ENCODE results near the gene PLXNB1.

PLXNB1 gene

DNA sequence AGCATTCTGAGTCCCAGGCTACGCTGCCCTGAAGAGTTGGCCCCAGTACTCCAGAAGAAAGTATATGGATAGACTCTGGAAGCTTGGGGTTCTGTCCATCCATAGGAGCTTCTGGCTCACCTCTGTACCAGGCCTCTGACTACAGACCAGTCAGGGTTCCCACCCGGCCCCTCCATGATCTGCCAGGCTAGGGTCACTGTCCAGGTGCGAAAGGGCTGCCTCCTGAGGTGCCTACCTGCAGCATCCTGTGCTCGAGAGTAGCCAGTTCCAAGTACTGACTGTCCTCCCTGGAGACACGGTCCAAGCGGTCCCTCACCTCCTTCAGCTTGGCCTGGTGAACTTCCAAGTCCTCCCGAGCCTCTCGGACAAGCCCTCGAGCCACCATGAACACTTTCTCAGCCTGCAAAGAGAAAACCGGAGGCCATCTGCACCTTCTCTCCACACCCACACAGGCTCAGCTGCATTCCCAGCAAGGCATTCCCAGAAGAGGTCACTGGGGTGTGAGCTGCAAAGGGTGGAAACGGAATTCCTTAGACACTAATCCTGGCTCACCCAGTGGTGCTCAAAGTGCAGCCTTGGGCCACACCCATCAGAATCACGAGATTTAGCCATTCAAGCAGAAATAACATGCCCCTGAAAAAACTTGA lies 3.7 kb upstream of the PLXNB1 start:
- no peak for DNase-seq

DNA sequence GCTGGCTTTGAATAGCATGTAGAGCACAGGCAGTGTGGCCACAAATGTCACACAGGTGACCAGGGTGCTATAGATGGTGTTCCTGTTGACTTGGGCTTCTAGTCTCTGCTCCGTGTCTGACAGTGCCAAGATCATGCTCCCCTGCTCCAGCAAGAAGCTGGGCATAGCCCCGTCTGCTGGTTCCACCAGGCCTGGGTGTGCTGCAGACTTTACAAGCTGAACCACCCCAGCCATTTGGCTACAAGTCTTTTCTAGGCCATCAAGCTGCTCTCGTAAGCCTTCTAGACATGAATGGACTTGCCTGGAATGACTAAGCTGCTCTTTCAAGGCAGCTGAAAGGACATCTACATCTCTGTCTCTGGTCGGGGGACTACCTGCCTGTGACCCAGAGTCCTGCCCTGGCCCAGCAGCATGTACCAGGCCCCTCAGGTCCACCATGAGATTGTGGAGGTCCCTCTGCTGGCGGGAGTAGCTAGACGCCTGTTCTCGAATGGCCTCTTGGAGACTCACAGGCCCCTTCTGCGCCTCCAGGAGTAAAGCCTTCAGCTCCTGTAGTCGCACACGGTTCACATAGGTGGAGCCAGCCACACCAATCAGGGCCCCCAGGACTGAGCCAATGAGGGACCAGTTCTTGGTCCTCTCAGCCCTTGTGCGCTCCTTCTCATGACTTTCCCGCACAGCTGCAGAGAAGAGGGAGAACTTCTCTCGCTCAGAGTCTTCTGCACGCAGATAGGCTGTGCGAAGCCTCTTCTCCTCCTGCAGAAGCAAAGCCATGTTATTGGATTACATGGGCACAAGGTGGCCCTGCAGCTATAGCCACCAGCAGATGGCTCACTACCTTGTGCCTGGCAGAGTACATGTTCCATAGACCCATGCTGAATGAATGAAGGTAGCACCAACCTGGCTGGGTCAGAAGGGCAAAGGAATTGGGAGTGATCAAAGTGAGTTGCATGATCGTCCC lies 2.8 kb upstream of the PLXNB1 start:
- DNase-seq: no peak

- no peak for DNase-seq
Measured at GRCh38 chr3:48431224-48432029, 1.5 kb upstream of the PLXNB1 start.

DNA sequence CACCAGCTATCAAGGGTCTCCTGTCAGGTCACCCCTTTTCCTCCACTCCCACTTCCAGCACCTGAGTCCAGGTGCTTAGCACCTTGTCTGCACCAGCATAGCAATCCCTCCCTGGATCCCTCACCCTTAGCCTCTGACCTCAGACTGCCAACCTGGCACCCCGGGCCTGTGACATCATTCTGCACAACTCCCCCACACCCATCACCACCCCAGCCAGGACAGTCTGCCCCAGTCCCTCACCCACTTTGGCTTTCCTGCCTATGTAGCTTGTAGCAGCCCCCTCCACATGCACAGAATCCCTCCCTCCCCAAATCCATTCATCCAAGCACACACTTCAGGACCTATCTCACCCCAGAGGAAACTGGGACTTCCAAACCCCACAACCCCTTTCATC lies 819 bp upstream of the PLXNB1 start:
- DNase-seq: no peak

GRCh38 chr3:48429317-48429959 lies 448 bp downstream of the PLXNB1 start:
- peak; percentile 36 to 39 for DNase-seq

- no peak for DNase-seq
Measured at GRCh38 chr3:48428572-48429316, 1.1 kb downstream of the PLXNB1 start.

DNA sequence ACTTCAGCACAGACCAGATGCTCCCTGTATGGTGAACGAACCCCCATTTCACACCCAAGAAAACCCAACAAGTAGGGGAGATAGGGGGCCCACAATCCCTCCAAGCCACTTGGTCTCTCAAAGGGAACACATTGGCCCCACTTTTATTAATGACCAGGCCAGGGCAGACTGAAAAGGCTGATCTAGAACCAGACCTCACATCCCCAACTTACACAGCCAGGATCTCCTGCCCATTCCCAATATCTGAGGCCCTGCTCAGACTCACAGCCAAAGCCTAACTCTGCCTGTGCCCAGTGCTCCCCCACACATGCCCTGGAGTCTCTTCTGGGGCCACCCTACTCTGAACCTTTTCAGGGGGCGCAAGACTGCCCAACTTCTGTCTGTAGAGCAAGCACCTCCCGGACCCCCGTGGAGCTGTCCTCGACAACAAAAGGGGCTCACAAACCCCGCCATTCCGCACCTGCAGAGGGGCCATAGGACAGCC lies 1.8 kb downstream of the PLXNB1 start:
- DNase-seq: no peak

GRCh38 chr3:48427630-48427962 lies 2.3 kb downstream of the PLXNB1 start:
- DNase-seq: no peak

- DNase-seq: no peak
Measured at GRCh38 chr3:48426944-48427629, 2.8 kb downstream of the PLXNB1 start.

GRCh38 chr3:48426401-48426909 lies 3.4 kb downstream of the PLXNB1 start:
- no peak for DNase-seq

DNA sequence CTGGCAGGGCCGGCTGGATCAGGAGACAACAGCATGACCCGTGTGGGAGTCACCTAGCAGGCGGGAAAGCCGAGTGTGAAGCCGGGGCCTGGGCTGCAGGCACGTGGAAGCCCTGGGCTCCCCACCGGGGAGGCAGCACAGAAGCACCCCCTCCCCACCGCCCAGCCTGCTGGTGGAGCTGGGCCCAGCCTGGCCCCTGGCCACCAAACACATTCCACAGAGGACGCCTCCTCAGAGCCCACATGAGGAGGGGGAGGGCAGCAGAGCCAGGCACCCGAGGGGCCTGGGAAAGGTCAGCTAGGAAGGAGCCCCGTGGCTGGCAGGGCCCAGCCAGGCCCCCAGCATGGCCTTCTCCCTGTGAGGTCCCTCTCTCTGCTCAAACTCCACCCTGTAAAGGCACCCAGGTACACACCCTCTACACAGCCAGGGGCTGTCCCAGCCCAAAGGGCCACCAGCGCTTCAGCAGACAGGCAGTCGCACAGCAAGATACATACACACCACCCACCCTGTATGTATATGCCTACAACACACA lies 4.5 kb downstream of the PLXNB1 start:
- no peak for DNase-seq

DNA sequence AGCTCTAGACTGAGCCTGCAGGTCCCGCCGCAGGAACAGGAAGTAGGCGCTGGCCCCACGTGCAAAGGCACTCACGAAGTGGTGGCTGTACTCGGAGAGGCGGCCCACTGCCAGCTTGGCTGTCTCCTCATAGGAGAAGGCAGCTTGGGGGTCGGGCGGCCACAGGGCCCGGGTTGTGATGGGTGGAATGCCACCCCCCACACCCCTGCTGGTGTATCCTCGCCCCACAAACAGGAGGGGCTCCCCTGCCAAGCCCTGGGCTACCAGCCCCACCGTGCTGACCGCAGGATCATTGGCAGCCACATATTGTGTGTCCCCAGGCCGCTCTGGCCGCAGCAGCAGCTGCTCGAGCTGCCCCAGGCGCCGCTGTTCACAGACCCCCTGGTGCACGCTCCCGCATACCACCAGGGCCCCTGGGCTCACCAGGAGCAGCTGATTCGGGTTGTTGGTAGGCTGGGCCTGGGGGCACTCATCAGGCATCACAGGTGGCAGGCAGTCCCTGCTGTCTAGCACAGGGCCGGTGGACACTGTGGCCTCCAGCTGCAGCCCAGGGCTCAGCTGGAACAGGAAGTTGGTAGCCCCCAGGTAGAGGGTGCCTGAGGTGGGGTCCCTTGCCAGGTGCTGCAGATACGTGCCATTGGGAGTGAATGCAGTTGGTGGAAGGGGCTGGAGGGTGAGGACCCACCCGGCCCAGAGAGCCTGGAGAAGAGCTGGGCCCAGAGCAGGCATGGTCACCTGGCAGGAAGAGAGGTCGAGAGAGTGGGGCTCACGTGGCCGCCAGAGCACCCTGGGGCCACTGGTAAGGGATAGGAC lies 5.8 kb downstream of the PLXNB1 start:
- DNase-seq: no peak

DNA sequence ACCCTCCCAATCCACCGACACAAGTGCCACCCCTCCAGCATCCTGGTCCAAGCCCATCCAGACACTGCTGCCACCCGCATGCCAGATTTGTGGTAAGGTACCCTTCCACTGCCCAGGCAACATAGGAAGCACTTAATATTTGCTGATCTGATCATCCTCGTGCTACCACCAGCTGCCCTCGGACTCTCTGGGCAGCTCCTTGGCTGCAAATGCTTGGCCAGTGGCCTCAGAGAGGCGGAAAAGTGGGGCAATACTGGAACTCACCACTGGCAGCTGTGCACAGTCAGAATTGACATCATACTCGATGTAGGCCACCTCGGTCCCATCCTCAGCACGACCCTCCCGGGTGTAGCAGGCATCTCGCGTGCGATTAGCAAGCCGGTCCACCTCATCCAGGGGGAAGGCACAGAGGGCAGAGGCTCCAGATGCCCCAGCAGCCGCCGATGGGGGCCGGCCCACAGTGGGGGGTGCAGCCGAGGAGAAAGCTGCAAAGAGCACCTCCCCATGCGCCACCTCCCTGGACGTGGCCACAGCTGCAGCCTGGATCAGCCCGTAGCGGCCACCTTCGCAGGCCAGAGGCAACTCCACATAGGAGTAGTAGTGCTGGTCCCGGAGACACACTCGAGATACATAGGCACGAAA lies 6.5 kb downstream of the PLXNB1 start:
- DNase-seq: no peak

- no peak for DNase-seq
Measured at GRCh38 chr3:48422681-48423080, 7.2 kb downstream of the PLXNB1 start.

DNA sequence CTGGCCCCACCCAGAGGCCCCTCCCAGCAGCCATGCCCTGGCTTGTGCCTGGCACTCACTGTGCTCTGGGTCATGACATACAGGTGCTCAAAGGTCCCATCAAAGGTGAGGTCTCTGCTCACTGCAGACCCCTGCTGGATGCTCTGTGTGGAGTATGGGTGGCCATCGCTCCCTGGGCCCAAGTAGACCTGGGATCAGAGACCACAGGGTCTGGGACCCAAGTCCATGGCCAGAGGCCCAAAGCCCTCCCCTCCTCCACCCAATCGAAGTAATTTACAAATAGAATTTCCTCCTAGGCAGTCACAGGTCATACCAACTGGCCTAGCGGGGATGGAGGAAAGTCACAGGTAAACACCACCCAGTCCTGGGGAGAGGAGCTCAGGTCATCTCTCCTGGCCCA lies 7.6 kb downstream of the PLXNB1 start:
- no peak for DNase-seq

- no peak for DNase-seq
Measured at GRCh38 chr3:48420561-48420960, 9.3 kb downstream of the PLXNB1 start.

DNA sequence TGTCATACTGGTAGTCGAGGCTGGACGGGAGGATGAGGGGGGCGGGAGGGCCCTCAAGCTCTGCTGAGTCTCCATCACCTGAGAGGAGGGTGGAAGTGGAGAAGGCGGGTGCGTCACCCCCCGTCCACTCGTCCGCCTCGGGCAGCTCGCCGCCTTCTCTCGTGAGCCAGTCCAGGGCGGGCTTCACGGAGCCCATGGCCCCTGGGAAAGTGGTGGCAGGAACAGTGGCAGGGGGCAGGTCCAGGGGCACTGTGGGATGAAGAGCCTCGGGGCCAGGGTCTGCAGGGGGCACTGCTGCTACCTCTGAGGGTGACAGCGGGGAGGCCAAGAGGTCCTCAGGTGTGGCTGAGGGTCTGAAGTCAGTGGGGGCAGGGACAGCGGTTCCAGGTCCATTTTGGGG lies 10.3 kb downstream of the PLXNB1 start:
- no peak for DNase-seq

DNA sequence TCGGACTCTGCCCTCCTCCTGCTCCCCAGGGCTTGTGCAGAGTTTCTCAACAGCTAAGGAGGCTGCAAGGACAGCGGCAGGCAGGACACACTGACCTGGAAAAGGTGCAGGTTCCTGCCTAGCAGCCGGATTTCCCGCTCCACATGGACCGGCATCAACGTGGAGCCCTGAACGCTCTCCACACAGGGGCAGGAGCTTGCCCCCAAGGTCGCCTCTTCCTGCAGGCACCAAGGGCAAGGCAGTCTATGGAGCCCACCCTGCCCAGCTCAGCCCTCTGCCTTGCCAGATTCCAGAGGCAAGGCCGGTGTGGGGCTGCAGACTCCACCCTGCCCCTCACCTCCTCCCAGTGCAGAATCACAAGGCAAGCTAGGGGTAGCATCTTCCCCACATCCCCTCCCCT lies 10.7 kb downstream of the PLXNB1 start:
- DNase-seq: no peak

GRCh38 chr3:48418651-48419050 lies 11.2 kb downstream of the PLXNB1 start:
- DNase-seq: no peak

GRCh38 chr3:48418140-48418539 lies 11.7 kb downstream of the PLXNB1 start:
- DNase-seq: no peak
